ENCODE data around the gene TEAD1. TPM values are rescaled to one million over a fixed set of nuclear protein-coding genes. Genes with fewer than 3 reads are reported as not detected.

TEAD1 gene
- polyA plus RNA-seq, 1 donor: 94.4 TPM

- DNase-seq: no peak
Measured at GRCh38 chr11:12664385-12664784, 9.8 kb upstream of the TEAD1 start.

GRCh38 chr11:12666915-12667314, 7.3 kb upstream of the TEAD1 start:
- DNase-seq: no peak

GRCh38 chr11:12667646-12668045, 6.6 kb upstream of the TEAD1 start:
- DNase-seq: no peak

DNA sequence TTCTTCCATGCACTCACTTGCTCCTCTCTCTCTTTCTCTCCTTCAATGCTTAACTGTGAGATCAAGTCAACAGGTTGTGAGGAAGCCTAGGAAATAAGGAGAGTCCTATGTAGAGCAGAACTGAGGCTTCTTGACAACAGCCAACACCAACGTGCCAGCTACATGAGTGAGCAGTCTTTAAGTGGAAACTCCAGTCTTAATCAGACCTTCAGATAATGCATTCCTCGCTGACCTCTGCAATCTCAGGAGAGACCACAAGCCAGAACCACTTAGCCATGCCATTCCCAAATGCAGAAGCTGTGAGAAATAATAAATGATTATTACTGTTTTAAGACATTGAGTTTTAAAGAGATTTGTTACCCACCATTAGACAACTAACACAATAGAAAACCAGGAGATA, 6.1 kb upstream of the TEAD1 start:
- no peak for DNase-seq

GRCh38 chr11:12669930-12670329, 4.3 kb upstream of the TEAD1 start:
- no peak for DNase-seq

DNA sequence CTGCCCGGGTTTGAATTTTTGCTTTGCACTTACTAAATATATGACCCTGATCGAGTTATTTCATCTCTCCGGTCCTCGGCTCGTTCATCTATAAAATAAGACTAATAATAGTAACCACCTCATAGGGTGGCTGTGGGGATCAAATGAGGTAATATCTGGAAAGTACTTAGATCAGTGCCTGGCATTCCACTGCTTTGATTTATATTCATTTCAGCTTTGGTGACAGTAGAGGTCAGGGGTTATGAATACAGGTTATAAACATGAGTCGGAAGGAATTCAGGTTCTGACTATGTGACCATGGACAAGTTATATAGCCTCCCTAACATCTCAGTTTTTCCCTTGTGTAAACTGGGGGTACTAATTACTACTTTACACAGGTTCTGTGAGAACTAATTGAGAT, 2.9 kb upstream of the TEAD1 start:
- no peak for DNase-seq

- no peak for DNase-seq
Measured at GRCh38 chr11:12673601-12673923, 659 bp upstream of the TEAD1 start.

GRCh38 chr11:12674571-12674935, 332 bp downstream of the TEAD1 start:
- no peak for DNase-seq

DNA sequence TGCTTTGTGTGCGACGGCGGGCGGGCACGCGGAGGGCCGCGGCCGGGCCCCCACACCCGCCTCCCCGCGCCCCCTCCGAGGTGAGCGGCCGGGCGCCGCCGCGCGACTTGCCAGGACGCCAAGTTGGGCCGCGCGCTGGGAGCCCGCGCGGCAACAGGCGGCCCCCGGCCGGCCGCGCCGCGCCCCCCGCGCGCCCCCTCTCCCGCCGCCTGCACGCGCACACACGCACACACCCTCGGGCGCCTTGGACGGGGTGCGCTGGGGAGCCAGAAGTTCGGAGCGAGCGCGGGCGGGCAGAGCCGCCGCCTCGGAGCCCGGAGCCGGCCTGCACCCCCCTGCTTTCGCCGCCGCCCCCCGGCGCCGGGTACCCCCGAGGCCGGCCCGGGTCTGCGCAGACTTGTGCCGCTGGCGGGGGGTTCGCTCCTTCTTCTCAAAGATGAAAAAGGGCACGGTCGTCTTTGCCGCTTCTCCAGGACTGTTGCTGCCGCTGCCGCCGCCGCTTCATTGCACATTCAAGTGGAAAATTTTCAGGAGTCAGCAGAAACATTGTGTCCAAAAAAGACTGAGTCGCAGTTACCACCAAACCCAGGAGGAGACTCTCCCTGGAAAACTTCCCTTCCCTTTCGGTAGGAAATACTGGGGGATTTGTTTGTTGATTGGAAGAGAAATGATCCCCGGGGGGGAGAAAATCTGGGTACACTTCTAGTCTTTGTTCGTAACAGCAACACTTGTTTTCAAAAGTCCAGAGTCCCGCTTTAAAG, 895 bp downstream of the TEAD1 start:
- no peak for DNase-seq

GRCh38 chr11:12675951-12676711, 1.9 kb downstream of the TEAD1 start:
- no peak for DNase-seq

DNA sequence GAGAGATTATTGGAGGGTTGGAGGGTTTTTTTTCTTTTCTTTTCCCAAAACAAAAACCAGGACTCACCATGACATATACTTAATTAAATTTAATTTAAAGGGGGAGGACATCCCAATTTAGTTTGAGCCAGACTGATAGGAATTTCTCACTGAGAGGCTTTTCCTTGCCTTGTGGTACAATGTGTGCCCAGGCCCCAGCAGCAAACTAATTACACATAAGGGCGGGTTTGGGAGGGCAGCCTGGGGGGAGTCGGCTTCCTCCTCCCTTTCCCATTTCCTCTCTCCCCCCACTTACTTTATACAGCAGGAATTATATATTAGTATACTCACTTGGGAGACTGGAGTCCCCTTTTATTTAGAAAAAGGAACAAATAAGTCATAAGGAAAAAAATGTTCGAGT, 2.9 kb downstream of the TEAD1 start:
- no peak for DNase-seq

GRCh38 chr11:12678092-12678491, 3.9 kb downstream of the TEAD1 start:
- no peak for DNase-seq

GRCh38 chr11:12678991-12679390, 4.8 kb downstream of the TEAD1 start:
- no peak for DNase-seq

DNA sequence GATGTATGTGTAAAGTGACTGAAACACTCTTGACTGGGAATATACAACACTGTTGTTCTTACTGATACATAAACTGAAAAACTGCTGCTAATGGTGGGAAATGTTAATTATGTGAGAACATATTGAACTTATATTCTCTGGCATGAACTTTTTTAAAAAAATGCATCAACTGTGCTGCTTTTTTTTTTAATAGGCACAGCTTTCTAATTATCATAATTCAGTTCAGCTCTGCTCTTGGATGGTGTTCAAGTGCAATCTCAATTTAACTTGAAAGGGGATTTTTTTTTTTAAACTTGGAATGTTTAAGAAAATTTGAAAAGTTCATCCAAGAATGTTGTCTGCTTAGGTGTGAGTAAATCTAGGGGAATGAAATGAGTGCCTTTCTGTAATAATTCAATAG, 5.2 kb downstream of the TEAD1 start:
- DNase-seq: no peak

GRCh38 chr11:12680246-12680939, 6.2 kb downstream of the TEAD1 start:
- DNase-seq: no peak

GRCh38 chr11:12680940-12681258, 6.7 kb downstream of the TEAD1 start:
- no peak for DNase-seq

DNA sequence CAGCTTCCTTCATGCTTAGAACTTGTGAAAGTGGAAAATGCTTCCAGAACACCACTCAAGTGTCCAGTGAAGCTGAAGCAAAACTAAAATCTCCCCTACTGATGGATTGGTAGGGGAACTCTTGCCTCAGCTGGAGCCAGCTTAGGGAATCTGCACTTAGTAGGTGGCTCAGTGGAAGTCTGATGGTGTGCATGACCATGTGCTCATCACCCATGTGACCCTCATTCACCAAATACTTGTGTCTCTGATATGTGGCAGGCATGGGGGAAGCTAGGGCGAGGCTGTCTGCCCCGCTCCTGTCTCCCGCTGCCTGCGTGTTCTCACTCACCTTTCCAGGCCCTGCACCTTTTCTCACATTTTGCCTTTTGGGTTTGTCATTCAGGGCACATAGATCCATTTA, 7.2 kb downstream of the TEAD1 start:
- DNase-seq: no peak

- no peak for DNase-seq
Measured at GRCh38 chr11:12682288-12682687, 8.1 kb downstream of the TEAD1 start.

DNA sequence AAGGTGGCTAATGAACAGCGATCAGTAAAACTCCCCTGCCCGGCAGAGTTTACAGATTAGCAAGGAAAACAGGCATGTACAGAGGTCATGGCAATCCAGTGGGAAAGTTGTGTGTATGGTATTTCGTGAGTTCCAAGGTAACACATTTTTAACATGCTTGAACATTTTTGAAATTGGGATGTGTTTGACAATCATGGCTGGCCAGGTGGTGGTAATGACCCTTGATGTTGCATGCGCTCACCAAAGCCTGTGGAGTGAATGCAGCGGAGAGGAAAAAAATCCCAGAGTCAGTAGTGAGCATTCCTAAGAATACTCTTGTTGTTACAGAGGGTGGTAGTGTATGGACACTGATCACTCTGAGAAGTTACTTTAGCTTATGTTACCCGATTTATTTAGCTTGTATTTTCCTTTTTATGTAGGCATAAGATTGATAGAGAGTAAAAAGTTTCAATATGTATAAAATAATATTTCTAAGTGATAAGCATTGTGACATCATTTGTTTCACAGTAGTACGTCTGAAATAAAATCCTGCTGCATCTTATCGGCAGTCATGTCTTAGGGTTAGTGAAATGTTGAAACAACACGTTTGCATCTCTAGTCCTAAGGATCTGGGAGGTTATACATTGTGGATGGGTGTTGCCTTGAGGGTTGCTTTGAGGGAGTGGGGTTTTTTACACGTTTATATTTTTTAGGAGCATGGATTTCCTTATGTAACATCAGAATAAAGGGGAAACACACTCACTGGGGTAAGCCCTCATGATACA, 8.7 kb downstream of the TEAD1 start:
- no peak for DNase-seq

- DNase-seq: no peak
Measured at GRCh38 chr11:12683874-12684273, 9.7 kb downstream of the TEAD1 start.

GRCh38 chr11:12684315-12684714, 10.1 kb downstream of the TEAD1 start:
- no peak for DNase-seq

DNA sequence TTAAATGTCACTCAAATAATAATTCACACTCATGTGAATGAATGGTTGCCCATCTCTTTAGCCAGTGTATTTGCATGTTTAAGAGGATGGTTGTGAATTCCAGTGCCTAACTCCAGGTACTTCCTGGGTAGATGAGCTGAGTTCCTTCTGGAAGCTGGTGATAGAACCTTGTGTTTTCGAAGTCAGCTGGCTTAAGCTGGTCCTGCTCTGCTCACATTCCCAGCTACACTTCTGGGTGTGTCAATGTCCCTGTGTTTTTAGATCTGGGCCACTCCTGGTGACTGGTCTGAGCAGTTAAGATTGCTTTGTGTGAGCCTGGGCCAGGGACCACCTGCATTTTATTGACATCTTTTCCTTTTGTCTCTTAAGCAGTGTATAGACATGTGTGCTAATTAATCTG, 10.6 kb downstream of the TEAD1 start:
- no peak for DNase-seq

GRCh38 chr11:12685229-12685628, 11.0 kb downstream of the TEAD1 start:
- DNase-seq: no peak

Measured in left kidney (tissue), 2 donors.